GM21737 (cell line): ENCODE measurements around the gene ZNF428.

Source experiments
- ATAC-seq: cut with Tn5 transposase; IDR thresholded peaks from one replicate; pipeline ENCODE4 v1.9.1; 2021; ENCODE audit warnings: mild to moderate bottlenecking, moderate library complexity; ENCODE audit not compliant: unreplicated experiment

The ZNF428 gene

DNA sequence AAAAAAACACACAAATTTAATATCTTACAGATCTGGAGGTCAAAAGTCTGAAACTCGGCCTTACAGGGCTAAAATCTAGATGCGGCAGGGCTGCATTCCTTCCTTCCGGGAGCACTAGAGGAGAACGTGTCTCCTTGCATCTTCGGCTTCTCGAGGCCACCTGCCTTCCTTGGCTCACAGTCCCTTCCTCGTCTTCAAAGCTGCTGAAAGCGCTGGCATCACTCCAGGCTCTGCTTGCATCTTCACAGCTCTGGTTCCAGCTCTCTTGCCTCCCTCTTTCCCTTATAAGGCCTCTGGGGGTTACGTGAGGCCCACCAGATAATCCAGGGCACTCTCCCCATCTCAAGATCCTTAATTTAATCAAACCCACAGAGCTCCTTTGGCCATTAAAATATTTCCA lies 54.6 kb downstream of the ZNF428 start:
- no peak for ATAC-seq

DNA sequence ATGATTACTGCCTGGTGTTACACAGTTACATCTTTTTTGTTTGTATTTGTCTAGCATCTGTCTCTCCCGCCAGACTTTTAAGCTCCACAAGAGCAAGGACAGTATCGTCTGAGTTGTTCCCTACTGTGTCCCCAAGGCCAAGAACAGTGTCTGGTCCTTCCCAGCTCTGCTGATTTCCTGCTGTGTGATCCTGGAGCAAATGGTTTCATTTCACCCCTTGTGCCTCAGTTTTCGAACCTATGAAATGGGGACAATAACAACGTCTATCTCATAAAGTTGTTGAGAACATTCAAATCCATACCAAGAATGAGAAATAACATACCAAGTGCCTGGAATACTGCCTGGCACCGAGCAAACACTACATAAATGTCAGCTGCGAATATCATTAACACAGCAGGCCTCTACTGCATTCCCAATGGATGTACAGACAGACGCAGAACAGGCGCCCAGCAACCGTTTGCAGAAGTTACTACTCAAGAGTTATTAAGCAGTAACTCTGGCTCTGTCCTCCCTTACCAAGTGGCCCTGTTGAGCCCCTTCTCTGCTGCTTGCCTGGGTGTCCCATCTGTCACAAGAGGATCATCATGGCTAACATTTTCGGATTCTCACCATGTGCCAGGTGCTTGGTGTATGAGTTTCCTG lies 55.5 kb downstream of the ZNF428 start:
- ATAC-seq: no peak

- peak; percentile 73 for ATAC-seq
These were observed 56.7 kb downstream of the ZNF428 start for GRCh38 chr19:43562698-43563241.

GRCh38 chr19:43562226-43562697 lies 57.2 kb downstream of the ZNF428 start:
- ATAC-seq: no peak

DNA sequence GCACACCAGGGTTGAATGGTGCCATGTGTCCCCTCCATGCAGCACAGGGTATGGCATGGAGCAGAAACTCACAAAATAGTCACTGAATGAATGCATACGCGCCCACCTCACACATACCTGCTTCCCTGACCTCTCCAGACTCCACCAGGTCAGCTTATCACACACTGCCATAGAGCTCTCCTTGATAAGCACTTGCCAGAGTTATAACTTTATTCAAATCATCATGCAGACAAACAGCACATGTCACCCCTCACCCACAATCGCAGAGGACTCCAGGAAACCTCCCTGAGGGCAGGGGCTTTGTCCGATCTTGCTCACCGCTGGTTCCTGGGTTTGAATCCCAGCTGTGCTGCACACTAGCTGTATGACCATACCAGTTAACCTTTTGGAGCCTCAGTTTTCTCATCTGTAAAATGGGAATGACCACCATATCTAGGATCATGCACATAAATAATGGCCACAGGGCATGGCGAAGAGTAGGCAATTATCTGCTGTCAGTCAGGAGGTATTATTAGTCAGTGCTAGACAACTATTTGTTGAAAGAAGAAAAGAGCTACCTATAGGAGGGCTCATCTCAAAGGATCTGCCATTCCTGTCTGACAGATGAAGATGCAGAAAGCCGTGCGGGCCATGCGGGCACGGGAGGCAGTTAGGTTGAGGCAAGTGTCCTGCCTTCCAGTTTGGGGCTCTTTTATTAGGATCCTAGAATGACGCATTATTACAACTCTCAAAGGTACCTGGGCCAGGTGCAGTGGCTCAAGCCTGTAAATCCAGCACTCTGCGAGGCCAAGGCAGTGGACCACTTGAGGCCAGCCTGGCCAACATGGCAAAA lies 58.1 kb downstream of the ZNF428 start:
- ATAC-seq: no peak

- no peak for ATAC-seq
These were observed 58.7 kb downstream of the ZNF428 start for GRCh38 chr19:43560687-43561086.
